SU-DHL-6 (cell line): ENCODE data around the gene GEMIN5.
A peak's percentile ranks its signal among the peaks of the same experiment; 100 is the strongest.

Experiments used
- H2AFZ ChIP-seq: fragments of 200-600 bp; sonication (generic); 2 replicates; pipeline ENCODE4 v1.6.1; 2014; ENCODE audit warnings: low read depth, mild to moderate bottlenecking, moderate library complexity, mixed read lengths, antibody characterized with exemption, low read length; ENCODE audit not compliant: severe bottlenecking
- H3F3A ChIP-seq: fragments of 200-600 bp; shearing (Covaris generic); 2 replicates; pipeline ENCODE4 v1.6.0; 2016; ENCODE audit warnings: antibody characterized with exemption, mild to moderate bottlenecking; ENCODE audit not compliant: insufficient read depth
- H3K27ac ChIP-seq: fragments of 200-600 bp; sonication (generic); 2 replicates; pipeline ENCODE4 v1.5.1; 2016; ENCODE audit warnings: low read depth, mild to moderate bottlenecking, low read length, moderate library complexity, mixed read lengths
- H3K27me3 ChIP-seq: fragments of 200-600 bp; sonication (generic), shearing (Covaris generic); 2 replicates; pipeline ENCODE4 v1.6.0; 2014; ENCODE audit warnings: mild to moderate bottlenecking, low read length
- H3K36me3 ChIP-seq: fragments of 200-600 bp; sonication (generic); 2 replicates; pipeline ENCODE4 v1.6.1; 2014; ENCODE audit warnings: mild to moderate bottlenecking, low read length, mixed read lengths
- H3K4me2 ChIP-seq: fragments of 300-600, 200-600 bp; shearing (Covaris generic), sonication (generic); 2 replicates; pipeline ENCODE4 v1.6.0; 2014; ENCODE audit warnings: low read length, low read depth, mild to moderate bottlenecking; ENCODE audit not compliant: poor library complexity, severe bottlenecking
- H3K4me3 ChIP-seq: fragments of 200-600 bp; sonication (generic); 2 replicates; pipeline ENCODE4 v1.5.1; 2014; ENCODE audit warnings: antibody characterized with exemption, low read length, mild to moderate bottlenecking, mixed read lengths; ENCODE audit not compliant: insufficient read depth, poor library complexity, severe bottlenecking
- H3K79me2 ChIP-seq: fragments of 200-600 bp; sonication (generic); 2 replicates; pipeline ENCODE4 v1.6.1; 2014; ENCODE audit warnings: mild to moderate bottlenecking, low read length, moderate library complexity; ENCODE audit not compliant: insufficient read depth
- H3K9ac ChIP-seq: fragments of 200-600 bp; sonication (generic); 2 replicates; pipeline ENCODE4 v1.7.0; 2014; ENCODE audit warnings: mild to moderate bottlenecking, low read length
- H3K9me2 ChIP-seq: fragments of 200-600 bp; sonication (generic); replicated peaks from 2 replicates; pipeline ENCODE4 v1.6.1; 2014; ENCODE audit warnings: low read length; ENCODE audit not compliant: insufficient read depth
- H3K9me3 ChIP-seq: fragments of 200-600 bp; sonication (generic); 2 replicates; pipeline ENCODE4 v1.6.1; 2014; ENCODE audit warnings: low read length, mixed read lengths; ENCODE audit not compliant: insufficient read depth
- H4K20me1 ChIP-seq: fragments of 200-600 bp; sonication (generic); 2 replicates; pipeline ENCODE4 v1.6.1; 2014; ENCODE audit warnings: low read depth, mild to moderate bottlenecking, antibody characterized with exemption, low read length, moderate library complexity, mixed read lengths
- EZH2phosphoT487 ChIP-seq: fragments of 200-600 bp; sonication (generic), shearing (Covaris generic); conservative IDR thresholded peaks from 2 replicates; pipeline ENCODE4 v1.6.1; 2018; ENCODE audit warnings: mild to moderate bottlenecking, antibody characterized with exemption, low read length, moderate library complexity, mixed read lengths
- TF ChIP-seq, protein P1 (sequence below): fragments of 200-600 bp; sonication (generic); IDR thresholded peaks from one replicate; pipeline ENCODE4 v1.5.1; 2017; ENCODE audit warnings: antibody characterized with exemption, mild to moderate bottlenecking, low read length, moderate library complexity; ENCODE audit not compliant: insufficient read depth, poor library complexity, severe bottlenecking

The GEMIN5 gene

DNA sequence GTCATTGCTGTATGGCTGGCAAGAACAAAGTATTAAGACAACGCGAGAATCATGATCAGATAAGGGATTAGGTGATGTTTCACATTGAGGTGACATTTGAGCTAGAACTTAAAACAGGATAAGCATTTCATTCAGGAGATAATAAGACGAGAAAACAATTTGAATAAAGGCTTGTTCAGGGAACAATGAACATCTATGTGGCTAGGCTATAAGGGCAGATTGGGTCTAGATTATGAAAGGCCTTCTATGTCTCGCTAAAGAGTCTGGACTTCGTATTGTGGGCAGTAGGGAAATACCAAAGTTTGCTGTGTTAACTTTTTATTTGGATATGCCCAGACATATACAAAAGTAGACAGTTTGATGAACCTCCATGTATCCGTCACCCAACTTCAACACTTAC lies 9.8 kb upstream of the GEMIN5 start:
- no peak for TF ChIP-seq EZH2phosphoT487
- TF ChIP-seq, protein P1, sequence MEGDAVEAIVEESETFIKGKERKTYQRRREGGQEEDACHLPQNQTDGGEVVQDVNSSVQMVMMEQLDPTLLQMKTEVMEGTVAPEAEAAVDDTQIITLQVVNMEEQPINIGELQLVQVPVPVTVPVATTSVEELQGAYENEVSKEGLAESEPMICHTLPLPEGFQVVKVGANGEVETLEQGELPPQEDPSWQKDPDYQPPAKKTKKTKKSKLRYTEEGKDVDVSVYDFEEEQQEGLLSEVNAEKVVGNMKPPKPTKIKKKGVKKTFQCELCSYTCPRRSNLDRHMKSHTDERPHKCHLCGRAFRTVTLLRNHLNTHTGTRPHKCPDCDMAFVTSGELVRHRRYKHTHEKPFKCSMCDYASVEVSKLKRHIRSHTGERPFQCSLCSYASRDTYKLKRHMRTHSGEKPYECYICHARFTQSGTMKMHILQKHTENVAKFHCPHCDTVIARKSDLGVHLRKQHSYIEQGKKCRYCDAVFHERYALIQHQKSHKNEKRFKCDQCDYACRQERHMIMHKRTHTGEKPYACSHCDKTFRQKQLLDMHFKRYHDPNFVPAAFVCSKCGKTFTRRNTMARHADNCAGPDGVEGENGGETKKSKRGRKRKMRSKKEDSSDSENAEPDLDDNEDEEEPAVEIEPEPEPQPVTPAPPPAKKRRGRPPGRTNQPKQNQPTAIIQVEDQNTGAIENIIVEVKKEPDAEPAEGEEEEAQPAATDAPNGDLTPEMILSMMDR, result no peak
- Histone ChIP-seq H2AFZ (no peak overlapping the region), H3K9ac (no peak overlapping the region), H3K27ac (no peak overlapping the region), H4K20me1 (peaks cover 6% of the 10 kb centered on the region; the same call in 1 of the 2 replicates), H3K4me3 (no peak overlapping the region), H3K9me3 (no peaks in the 10 kb centered on the region), H3K79me2 (peaks cover 75% of the 10 kb centered on the region), H3K27me3 (no peaks in the 10 kb centered on the region), H3K4me2 (no peak overlapping the region), H3F3A (peaks cover 5% of the 10 kb centered on the region; the same call in 1 of the 2 replicates), H3K9me2 (no peaks in the 10 kb centered on the region), H3K36me3 (peaks cover 8% of the 10 kb centered on the region; the same call in 1 of the 2 replicates)

GRCh38 chr5:154945695-154946301 lies 7.8 kb upstream of the GEMIN5 start:
- Histone ChIP-seq H3K79me2 (peaks cover 89% of the 10 kb centered on the region), H3K36me3 (0 out of 2 replicates have a peak, but pooled peaks cover 3% of the 10 kb centered on the region), H3K9ac (no peak overlapping the region), H3K9me2 (no peaks in the 10 kb centered on the region), H3K27me3 (no peaks in the 10 kb centered on the region), H3K4me3 (no peak overlapping the region), H4K20me1 (peaks cover 4% of the 10 kb centered on the region; the same call in 1 of the 2 replicates), H3F3A (peaks cover 5% of the 10 kb centered on the region; the same call in 1 of the 2 replicates), H3K27ac (no peak overlapping the region), H3K9me3 (no peaks in the 10 kb centered on the region), H3K4me2 (no peak overlapping the region), H2AFZ (no peak overlapping the region)
- no peak for TF ChIP-seq EZH2phosphoT487
- TF ChIP-seq, protein P1, result peak; percentile 41

GRCh38 chr5:154944716-154945115 lies 6.7 kb upstream of the GEMIN5 start:
- Histone ChIP-seq H3K4me2 (no peak overlapping the region), H3K36me3 (0 out of 2 replicates have a peak, but pooled peaks cover 3% of the 10 kb centered on the region), H3K79me2 (peaks cover 82% of the 10 kb centered on the region), H3K9me3 (no peaks in the 10 kb centered on the region), H4K20me1 (peaks cover 4% of the 10 kb centered on the region; the same call in 1 of the 2 replicates), H3K9ac (no peak overlapping the region), H3F3A (peaks cover 12% of the 10 kb centered on the region), H3K27me3 (no peaks in the 10 kb centered on the region), H3K9me2 (no peaks in the 10 kb centered on the region), H3K27ac (no peak overlapping the region), H3K4me3 (no peak overlapping the region), H2AFZ (no peak overlapping the region)
- TF ChIP-seq, protein P1, result no peak
- TF ChIP-seq EZH2phosphoT487, result no peak
